GM12874 (cell line): ENCODE measurements around the gene HDDC3.

Source experiments
- TF ChIP-seq, protein P1 (sequence below): IDR thresholded peaks from 2 replicates; pipeline ENCODE4 v1.5.1; 2011; ENCODE audit warnings: low read depth, mild to moderate bottlenecking, control low read depth, low read length, moderate library complexity; ENCODE audit not compliant: insufficient read depth

Gene HDDC3

DNA sequence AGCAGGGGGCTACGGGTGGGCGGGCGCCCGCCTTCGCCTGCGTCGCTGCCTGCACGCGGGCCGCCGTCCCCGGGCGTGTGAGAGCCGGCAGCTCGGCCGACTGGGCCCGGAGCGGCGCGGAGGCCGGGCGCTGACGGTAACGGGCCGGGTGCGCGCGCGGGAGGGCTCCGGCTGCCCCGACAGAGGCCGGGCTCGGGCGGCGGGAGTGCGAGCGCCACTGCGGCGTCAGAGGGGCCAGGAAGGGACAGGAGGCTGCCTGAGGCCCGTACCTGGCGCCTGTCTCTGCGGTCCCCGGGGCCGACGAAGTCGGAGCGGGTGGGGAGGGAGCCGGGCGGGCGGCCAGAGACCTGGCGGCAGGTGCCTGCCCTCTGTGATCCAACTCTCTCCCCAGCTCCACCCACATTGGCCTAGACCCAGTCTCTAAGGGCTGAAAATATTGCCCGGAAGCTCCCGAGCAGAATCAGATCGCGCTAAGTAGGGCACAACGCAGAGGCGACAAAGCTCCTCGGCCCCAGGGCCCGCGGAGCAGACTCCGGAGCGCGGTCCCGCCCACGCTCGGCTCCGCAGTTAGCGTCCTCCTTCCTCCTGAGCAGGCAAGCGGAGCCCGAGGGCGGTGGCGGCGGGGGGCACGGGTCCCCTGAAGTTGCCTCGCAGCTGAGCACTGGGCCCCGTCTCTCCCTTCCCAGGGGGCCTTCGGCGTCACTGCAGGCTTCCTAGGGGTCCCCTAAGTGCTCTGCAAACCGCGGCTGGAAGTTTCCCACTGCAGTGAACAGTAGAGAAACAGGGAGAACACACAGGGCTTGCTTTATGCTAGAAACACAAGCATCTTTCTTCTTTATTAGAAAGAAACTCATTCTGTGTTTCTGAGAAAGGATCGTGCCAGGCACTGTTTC, 29.3 kb downstream of the HDDC3 start, which contains the start of gene MAN2A2:
MAN2A2 (plus strand) TSS at position 463 of the 893 bp plus-strand sequence. CDS start 906 bp downstream, outside the sequence.
- TF ChIP-seq, protein P1, sequence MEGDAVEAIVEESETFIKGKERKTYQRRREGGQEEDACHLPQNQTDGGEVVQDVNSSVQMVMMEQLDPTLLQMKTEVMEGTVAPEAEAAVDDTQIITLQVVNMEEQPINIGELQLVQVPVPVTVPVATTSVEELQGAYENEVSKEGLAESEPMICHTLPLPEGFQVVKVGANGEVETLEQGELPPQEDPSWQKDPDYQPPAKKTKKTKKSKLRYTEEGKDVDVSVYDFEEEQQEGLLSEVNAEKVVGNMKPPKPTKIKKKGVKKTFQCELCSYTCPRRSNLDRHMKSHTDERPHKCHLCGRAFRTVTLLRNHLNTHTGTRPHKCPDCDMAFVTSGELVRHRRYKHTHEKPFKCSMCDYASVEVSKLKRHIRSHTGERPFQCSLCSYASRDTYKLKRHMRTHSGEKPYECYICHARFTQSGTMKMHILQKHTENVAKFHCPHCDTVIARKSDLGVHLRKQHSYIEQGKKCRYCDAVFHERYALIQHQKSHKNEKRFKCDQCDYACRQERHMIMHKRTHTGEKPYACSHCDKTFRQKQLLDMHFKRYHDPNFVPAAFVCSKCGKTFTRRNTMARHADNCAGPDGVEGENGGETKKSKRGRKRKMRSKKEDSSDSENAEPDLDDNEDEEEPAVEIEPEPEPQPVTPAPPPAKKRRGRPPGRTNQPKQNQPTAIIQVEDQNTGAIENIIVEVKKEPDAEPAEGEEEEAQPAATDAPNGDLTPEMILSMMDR: no peak

DNA sequence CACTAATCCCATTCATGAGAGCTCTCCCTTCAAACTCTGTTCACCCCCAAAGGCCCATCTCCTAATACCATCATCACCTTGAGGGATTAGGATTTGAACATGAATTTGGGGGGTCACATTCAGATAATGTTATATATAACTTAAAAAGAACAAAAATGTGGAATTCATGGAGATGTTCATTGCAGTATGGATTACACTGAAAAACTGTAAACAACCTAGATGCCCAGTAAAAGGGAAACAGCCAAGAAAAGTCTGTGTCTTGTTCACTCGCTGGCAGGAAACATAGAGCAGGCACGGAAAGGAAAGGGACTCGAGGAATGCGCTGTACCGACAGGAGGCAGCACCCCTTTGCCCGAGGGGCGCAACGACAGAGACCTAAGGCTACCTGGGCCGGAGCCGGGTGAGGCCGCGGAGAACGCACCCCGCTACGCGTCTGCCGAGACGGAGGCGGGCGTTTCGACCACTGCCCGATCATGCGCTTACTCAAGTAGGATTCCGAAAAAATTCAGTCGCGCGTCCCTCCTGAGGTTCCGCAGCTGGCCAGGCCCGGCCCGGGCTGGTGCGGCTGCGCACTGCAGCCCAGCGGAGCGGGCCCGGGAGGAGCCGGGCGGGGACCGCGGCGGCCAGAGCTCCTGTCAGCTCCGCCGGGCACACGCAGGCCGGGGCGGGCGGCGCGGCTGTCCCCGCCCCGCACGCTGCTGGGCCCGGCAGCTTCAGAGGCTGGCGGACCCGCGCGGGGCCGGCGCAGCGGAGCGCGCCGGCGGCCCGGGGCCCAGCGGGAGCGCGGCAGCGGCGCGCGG, 30.1 kb downstream of the HDDC3 start:
- TF ChIP-seq, protein P1: peak; percentile 75

DNA sequence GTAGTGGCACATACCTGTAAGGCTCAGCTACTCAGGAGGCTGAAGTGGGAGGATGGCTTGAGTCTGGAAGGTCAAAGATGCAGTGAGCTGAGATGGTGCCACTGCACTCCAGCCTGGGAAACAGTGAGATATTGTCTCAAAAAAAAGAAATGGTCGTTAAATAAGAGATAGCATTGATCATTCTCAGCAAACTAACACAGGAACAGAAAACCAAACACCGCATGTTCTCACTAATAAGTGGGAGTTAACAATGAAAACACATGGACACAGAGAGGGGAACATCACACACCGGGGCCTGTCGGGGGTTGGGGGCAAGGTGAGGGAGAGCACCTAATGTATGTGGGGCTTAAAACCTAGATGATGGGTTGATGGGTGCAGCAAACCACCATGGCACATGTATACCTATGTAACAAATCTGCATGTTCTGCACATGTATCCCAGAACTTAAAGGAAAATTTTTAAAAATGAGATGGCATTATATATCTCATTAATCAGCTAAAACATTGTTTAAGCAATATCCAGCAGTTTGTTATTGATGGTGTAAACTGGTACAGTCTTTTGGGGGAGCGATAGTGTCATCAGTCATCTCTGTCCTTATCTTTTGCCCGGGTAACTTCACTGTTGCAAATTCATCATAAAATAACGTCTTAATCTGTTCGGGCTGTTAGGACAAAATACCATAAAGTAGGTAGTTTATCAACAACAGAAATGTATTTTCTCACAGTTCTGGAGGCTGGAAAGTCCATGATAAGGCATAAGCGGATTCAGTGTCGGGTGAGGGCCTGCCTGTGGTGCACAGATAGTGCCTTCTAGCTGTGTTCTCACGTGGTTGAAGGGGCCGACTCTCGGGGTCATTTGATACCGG, 30.9 kb downstream of the HDDC3 start:
- TF ChIP-seq, protein P1: no peak

DNA sequence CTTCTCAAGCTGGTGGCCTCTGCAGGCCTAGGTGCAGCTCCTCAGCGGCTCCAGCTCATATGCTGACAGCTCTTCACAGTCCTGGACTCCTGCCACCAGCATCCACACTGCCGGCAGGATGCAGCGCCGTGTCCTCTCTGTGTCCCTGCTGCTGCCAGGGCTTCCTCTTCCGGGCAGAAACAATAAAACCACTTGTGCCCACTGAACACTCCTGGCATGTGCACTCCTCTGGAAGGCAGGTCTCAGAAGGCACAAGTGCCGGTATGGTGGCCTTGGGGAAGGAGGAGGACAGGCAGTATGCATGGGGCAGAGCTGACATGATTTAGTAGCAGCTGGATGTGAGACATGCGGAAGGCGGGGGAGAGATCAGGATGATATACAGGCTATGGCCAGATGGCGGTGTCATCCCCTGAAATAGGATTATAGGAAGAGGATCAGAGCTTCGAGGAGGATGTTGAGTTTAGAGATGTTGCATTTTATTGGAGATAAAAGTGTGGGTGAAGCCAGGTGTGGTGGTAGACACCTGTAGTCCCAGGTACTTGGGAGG, 36.7 kb downstream of the HDDC3 start:
- TF ChIP-seq, protein P1: no peak

DNA sequence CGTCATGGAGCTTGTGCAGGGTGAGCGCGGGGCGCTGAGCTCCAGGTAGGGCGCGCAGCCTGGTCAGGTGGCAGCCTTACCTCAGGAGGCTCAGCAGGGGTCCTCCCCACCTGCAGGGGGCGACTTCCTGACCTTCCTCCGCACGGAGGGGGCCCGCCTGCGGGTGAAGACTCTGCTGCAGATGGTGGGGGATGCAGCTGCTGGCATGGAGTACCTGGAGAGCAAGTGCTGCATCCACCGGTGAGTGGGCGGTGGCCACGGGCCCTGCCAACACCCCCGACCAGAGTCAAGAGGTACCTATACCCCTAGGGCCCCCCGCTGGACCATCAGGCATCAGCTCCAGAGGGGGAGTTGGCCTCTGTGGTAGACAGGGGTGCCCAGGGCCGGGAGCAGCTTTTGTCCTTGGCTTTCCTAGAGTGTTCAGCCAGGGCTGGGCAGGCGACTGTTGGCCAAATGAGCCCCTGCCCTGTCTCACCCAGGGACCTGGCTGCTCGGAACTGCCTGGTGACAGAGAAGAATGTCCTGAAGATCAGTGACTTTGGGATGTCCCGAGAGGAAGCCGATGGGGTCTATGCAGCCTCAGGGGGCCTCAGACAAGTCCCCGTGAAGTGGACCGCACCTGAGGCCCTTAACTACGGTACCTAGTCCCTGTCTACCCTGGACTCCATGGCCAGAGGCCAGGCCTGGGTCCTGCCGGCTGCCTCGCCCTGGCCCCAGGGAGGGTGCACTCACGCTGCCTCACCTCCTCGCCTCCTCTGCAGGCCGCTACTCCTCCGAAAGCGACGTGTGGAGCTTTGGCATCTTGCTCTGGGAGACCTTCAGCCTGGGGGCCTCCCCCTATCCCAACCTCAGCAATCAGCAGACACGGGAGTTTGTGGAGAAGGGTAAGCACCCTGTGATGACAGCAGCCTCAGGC, 38.9 kb downstream of the HDDC3 start:
- TF ChIP-seq, protein P1: peak; percentile 15; the same call in 1 of the 2 replicates

DNA sequence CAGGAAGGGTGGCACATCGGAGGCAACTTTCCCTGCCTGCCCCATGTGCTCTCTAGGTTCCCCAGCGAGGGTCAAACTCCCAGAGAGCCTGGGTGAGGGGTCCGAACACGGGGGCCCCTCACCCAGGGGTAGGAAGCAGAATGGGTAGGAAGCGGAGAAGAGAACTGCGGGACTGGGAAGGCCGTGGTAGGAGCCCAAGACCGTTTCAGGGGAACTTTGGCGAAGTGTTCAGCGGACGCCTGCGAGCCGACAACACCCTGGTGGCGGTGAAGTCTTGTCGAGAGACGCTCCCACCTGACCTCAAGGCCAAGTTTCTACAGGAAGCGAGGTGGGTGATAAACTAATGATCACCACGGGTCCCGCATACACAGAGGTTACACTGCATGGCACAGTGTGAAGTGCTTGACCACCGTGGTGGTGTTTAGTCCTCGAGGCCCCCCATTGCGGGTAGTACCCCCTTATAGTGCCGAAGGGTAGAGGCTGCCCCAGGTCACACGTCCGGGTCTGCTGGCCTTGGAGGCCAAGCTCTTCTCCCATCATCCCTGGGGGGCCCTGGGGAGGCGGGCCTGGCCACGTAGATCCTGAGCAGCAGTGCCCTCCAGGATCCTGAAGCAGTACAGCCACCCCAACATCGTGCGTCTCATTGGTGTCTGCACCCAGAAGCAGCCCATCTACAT, 39.7 kb downstream of the HDDC3 start:
- TF ChIP-seq, protein P1: no peak
